ENCODE results near the gene TSFM.
"Not testable (repeated sequence)": the region's sequence is repeated elsewhere in the genome, so short reads cannot be mapped to it uniquely, and the experiment has no call there.

The TSFM gene

GRCh38 chr12:57763881-57764661, 18.5 kb upstream of the TSFM start:
- no peak for DNase-seq (ENCODE audit: low read depth)

DNA sequence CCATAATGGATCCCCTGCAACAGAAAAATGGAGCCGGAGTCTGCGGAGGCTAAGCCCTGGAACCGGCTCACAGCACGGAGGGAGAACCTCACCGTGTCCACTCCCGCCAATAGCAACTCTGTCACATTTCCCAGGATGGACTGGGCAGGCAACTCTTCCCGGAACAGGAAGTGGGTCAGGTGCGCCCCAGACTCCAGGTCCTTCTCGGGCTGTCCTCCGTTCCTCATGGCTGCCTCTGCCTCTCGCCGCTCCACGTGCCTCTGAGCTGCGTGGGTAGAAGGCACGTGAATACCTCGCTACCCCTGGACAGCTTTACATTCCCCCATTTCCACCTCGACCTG, 18.0 kb upstream of the TSFM start:
- DNase-seq (ENCODE audit: low read depth): no peak

DNA sequence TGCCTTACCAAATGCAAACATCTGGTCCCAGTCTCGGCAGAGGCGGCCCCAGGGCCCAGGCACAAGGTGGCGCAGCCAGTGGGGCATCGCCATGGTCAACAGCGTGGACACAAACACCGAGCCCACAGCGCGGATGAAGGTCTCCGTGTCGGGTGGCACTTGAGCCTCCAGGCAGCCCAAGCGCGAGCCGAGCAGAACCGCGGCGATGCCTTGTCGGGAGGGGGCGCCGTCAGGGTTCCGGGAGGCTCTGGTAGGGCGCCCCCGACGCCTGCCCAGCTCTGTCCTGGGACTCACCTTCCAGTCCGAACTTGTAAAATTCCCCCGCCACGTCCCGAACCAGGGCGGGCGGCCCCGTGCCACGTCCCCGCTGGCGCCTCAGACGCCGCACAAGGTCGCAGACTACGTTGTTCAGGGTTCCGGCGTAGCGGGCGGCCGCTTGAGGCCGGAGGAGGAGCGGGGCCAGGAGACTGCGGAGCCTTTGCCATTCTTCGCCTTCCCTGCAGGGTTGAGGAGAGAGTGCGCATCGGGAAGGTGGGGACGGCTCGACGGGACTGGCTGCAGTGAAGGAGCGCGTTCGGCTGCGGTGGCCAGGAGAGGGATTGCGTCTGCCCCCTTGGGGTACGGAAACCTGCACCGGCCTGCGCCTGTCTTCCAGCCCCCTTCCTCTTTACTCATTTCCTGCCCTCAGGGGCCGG, 17.4 kb upstream of the TSFM start:
- DNase-seq (ENCODE audit: low read depth): peak; percentile 48

GRCh38 chr12:57765698-57766463, 16.7 kb upstream of the TSFM start:
- no peak for DNase-seq (ENCODE audit: low read depth)

- DNase-seq (ENCODE audit: low read depth): no peak
These were observed 15.9 kb upstream of the TSFM start, which contains the start of gene CYP27B1 for GRCh38 chr12:57766464-57767304. Gene CYP27B1, minus strand, starts transcription at chr12:57767078. Its CDS starts 37 bp downstream, at chr12:57767041.

GRCh38 chr12:57767305-57767698, 15.3 kb upstream of the TSFM start:
- no peak for DNase-seq (ENCODE audit: low read depth)

DNA sequence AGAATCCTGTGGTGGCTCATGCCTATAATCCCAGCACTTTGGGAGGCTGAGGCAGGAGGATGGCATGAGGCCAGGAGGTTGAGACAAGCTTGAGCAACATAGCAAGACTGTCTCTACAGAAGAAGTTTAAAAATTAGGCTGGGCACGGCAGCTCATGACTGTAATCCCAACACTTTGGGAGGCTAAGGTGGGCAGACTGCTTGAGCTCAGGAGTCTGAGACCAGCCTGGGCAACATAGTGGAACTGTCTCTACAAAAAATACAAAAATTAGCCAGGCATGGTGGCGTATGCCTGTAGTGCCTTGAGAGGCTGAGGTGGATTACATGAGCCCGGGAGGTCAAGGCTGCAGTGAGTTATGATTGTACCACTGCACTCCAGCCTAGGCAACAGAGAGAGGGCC, 14.7 kb upstream of the TSFM start:
- DNase-seq (ENCODE audit: low read depth): no peak

GRCh38 chr12:57769594-57769993, 13.0 kb upstream of the TSFM start:
- no peak for DNase-seq (ENCODE audit: low read depth)

DNA sequence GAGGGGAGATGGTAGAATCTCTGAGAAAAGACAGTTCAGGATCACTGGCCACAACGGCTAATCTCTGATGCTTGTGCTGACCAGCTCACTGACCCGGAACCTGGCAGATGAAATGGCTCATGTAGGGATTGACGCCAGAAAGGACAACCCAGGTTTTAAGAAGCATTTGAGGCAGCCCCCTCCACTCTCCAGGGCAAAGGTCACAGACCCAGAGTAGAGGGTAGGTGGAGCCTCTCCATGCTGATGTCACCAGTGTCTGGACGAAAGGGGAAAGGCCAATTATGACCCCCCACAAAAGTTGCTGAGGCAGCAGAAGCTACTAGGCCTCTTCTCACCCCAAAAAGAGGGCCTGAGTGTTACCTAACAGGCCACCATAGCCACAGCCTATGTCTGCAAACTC, 11.9 kb upstream of the TSFM start:
- no peak for DNase-seq (ENCODE audit: low read depth)

GRCh38 chr12:57771236-57771872, 11.2 kb upstream of the TSFM start:
- DNase-seq (ENCODE audit: low read depth): peak; percentile 65

DNA sequence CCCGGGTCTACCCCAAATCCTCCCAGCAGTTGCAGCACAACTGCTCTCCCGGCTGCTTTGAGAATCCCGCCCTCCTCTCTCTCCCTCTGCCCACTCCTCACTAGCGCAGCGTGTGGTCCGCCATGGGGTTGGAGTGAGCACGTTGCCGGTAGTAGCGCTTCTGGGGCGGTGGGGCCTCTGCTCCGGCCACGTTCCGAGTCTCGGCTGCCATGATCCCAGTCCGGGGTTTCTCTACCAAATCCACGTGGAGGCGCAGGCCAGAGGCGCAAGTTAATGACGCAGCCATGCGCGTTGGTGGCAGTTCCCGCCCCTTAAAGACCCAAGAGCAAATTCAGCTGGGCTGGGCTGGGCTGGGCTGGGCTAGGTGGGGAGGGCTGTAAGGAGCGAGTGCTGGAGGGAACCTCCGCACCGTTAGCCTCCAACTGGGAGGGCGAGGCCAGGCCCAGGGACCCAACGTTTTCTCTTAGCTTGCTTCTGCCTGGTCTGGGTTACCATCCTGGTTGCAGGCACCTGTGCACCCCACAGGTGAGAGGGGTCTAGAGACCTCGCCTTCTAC, 10.6 kb upstream of the TSFM start, which contains the start of gene METTL1:
Gene METTL1 (minus strand): TSS at position 233 of the 556 bp plus-strand sequence. CDS start 22 bp downstream, at position 211.
- peak; percentile 78 for DNase-seq (ENCODE audit: low read depth)

DNA sequence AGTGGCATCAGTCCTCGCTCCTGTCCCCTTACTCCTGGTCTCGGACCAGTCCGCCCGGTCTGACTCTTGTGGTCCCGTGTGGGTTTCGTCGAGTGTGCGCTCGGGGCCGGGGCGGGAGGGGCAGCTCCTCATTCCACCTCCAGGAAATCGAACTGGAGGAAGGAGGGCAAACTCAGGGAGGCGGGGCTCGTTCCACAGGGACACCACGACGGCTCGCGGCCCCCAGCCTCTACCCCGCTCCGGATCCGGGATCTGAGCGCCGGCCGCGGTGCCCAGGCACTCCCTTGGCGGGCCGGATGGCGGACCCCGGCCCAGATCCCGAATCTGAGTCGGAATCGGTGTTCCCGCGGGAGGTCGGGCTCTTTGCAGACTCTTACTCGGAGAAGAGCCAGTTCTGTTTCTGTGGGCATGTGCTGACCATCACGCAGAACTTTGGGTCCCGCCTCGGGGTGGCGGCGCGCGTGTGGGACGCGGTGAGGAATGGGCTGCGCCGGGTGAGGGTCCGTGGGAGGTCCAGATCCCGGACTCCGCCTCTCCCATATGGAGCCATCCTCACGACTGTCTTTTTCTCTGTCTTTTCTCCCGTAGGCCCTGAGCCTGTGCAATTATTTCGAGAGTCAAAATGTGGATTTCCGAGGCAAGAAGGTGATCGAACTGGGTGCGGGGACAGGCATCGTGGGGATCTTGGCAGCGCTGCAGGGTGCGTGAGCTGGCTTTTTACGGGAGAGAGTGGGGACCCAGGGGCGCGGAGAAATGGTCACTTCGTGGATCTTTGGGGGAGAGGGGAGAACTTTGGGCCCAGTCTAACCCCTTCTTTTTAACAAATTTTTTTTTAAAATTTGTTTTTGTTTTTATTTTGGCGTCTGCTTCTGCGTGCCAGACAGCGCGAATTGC, 9.9 kb upstream of the TSFM start, which contains the start of gene EEF1AKMT3:
Gene EEF1AKMT3 (plus strand): TSS at position 186 of the 894 bp plus-strand sequence. CDS start 111 bp downstream, at position 297.
- no peak for DNase-seq (ENCODE audit: low read depth)

DNA sequence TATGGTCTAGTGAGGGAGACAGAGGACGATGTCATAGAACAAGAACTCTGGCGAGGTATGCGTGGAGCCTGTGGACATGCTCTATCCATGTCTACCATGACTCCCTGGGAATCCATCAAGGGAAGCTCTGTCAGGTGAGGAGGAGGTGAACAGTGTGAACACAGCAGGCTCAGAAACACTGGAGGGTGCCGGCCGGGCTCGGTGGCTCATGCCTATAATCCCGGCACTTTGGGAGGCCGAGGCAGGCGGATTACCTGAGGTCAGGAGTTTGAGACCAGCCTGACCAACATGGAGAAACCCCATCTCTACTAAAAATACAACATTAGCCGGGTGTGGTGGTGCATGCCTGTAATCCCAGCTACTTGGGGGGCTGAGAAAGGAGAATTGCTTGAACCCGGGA, 8.0 kb upstream of the TSFM start:
- DNase-seq (ENCODE audit: low read depth): not testable (repeated sequence)

- DNase-seq (ENCODE audit: low read depth): no peak
These were observed 7.5 kb upstream of the TSFM start for GRCh38 chr12:57775044-57775443.

DNA sequence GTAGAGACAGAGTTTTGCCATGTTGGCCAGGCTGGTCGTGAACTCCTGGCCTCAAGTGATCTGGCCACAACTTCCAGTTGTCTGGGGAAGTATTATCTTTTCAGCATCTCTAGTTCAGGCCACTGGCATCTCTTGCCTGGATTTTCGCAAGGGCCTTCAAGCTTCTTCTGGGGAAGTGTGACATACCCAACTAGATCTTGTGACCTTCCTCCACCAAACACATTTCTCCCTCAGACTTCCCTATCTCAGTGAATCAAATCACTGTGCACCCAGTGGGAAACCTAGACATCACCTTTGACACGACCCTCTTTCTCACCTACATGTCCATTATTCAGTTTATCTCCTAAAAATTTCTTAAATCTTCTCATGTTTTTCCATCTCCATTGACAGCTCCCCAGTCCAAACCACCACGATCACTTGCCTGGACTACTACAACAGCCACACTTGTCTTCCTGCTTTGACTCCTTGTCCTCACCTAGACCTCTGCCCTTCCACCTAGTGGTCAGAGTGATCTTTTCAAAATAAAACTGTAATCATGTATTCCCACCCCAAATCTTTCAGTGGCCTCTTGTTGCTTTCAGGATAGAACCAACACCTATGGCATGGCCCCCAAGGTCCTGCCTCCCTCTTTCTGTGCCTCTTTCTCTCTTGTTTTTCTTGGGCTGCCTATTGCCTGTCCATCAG, 6.9 kb upstream of the TSFM start:
- no peak for DNase-seq (ENCODE audit: low read depth)

- DNase-seq (ENCODE audit: low read depth): no peak
These were observed 6.4 kb upstream of the TSFM start for GRCh38 chr12:57776247-57776587.

GRCh38 chr12:57777367-57777766, 5.2 kb upstream of the TSFM start:
- DNase-seq (ENCODE audit: low read depth): no peak

DNA sequence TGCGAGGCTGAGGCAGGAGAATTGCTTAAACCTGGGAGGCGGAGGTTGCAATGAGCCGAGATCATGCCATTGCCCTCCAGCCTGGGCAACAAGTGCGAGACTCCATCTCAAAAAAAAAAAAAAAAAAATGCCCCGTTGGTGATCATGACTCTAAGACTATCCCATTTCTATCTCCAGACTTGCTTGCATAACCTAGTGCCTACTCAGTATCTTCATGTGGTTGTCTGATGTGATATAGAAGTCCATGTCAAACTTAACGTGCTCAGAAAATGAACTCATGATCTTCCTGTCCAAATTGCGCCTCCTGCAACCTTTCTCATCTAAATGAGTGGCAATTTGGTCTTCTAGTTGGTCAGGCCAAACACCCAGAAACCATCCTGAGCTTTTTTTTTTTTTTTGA, 4.7 kb upstream of the TSFM start:
- no peak for DNase-seq (ENCODE audit: low read depth)

DNA sequence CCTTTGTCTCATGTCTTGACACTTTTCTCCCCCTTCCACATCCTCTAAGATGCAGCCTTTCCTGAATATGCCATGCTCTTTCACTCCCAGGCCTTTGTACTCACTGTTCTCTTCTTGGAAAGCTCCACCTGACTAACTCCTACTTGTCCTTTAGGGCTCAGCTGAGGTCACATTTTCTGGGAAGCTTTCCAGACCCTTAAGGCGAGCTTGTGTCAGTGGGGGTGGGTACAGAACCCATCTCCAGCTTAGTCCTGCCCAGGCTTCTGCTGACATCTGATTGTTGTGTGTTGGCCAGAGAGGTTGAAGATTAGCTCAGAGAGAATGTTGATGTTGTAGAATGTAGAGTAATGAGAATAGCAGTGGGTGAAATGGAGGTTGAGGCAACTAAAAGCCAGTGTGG, 2.9 kb upstream of the TSFM start:
- no peak for DNase-seq (ENCODE audit: low read depth)

All from activated T-cell treated with anti-CD3 and anti-CD28 coated beads for 1 hour (primary cell).